A549 (cell line): ENCODE data around the gene TFE3. TPM values are rescaled to one million over a fixed set of nuclear protein-coding genes. Genes with fewer than 3 reads are reported as not detected.

ENCODE experiments used
- ATAC-seq, 2 experiments: fragments of 200-7000 bp in 1 of 2; fragments of >200 bp in 1 of 2; cut with Nextera tagmentation in 1 of 2; cut with Tn5 transposase in 1 of 2; 3 replicates each; pipeline versions ENCODE4 v1.8.0 to v1.9.1; 2018 to 2020; ENCODE audit warnings: mild to moderate bottlenecking in 1 of 2, moderate library complexity in 1 of 2
- CTCF ChIA-PET: fragments of 300-600 bp; sonication (Branson Sonifier 250); formaldehyde crosslinking; extraction: SDS; loops from one replicate; lab custom pipeline; 2021; ENCODE audit warnings: antibody characterized with exemption, inconsistent platforms; lab: Yijun Ruan, JAX
- POLR2A ChIA-PET: fragments of 350-600 bp; formaldehyde crosslinking; extraction: SDS; loops from one replicate; lab custom pipeline; 2021; ENCODE audit warnings: antibody characterized with exemption, inconsistent platforms; lab: Yijun Ruan, JAX
- DNase-seq, 2 experiments: peaks; one replicate each; pipeline versions ENCODE4 v3.0.0 to v3.0.0-alpha.2; 2011 to 2016; ENCODE audit warnings: low read depth in 1 of 2, low spot score in 1 of 2
- FAIRE-seq: peaks from 2 replicates; lab custom pipeline; 2011; peaks lifted over from hg19 to GRCh38; lab: Jason Lieb, UNC
- H3K27ac ChIP-seq, 2 experiments: fragments of >200 bp; sonication (Bioruptor Twin); formaldehyde crosslinking; 3 replicates each; pipeline ENCODE4 v1.5.1; 2016 to 2017
- H3K4me1 ChIP-seq: fragments of >200 bp; sonication (Bioruptor Twin); formaldehyde crosslinking; 3 replicates; pipeline ENCODE4 v1.6.1; 2016
- H3K4me2 ChIP-seq: fragments of >200 bp; sonication (Bioruptor Twin); formaldehyde crosslinking; 3 replicates; pipeline ENCODE4 v1.6.1; 2016
- H3K4me3 ChIP-seq: fragments of >200 bp; sonication (Bioruptor Twin); formaldehyde crosslinking; 3 replicates; pipeline ENCODE4 v1.5.1; 2016
- H3K9me3 ChIP-seq: fragments of >200 bp; sonication (Bioruptor Twin); formaldehyde crosslinking; 3 replicates; pipeline ENCODE4 v1.6.1; 2016
- BCL3 ChIP-seq: fragments of >200 bp; sonication (Bioruptor Twin); formaldehyde crosslinking; IDR thresholded peaks from 3 replicates; pipeline ENCODE4 v1.6.1; 2016
- BHLHE40 ChIP-seq: IDR thresholded peaks from 2 replicates; pipeline ENCODE4 v1.6.1; 2012; ENCODE audit warnings: low read depth, low read length, inconsistent platforms
- CBX2 ChIP-seq: fragments of 200-600 bp; sonication (generic); IDR thresholded peaks from 2 replicates; pipeline ENCODE4 v1.6.1; 2016; ENCODE audit warnings: low read depth, mild to moderate bottlenecking, borderline replicate concordance
- CBX8 ChIP-seq: fragments of 200-600 bp; sonication (generic); IDR thresholded peaks from 2 replicates; pipeline ENCODE4 v1.6.1; 2016
- CHD2 ChIP-seq: fragments of 150-350 bp; IDR thresholded peaks from 2 replicates; pipeline ENCODE4 v1.6.1; 2014; ENCODE audit warnings: low read length; ENCODE audit not compliant: partially characterized antibody
- CHD4 ChIP-seq: fragments of 200-600 bp; sonication (generic); IDR thresholded peaks from 2 replicates; pipeline ENCODE4 v1.6.1; 2016; ENCODE audit warnings: antibody characterized with exemption, mild to moderate bottlenecking, borderline replicate concordance
- EHF ChIP-seq: fragments of 250-450 bp; sonication (Bioruptor Pico); IDR thresholded peaks from 2 replicates; pipeline ENCODE4 v1.5.0; 2020; ENCODE audit warnings: mild to moderate bottlenecking
- EHMT2 ChIP-seq: fragments of 200-600 bp; sonication (generic); IDR thresholded peaks from 2 replicates; pipeline ENCODE4 v1.6.1; 2016; ENCODE audit warnings: antibody characterized with exemption, low read depth, mild to moderate bottlenecking, moderate library complexity
- ELK1 ChIP-seq: fragments of 150-350 bp; IDR thresholded peaks from 2 replicates; pipeline ENCODE4 v1.6.1; 2014; ENCODE audit warnings: low read depth, mild to moderate bottlenecking, low read length
- EP300 ChIP-seq, 2 experiments: fragments of >200 bp; sonication (Bioruptor Twin); formaldehyde crosslinking; IDR thresholded peaks; 2 replicates in 1 of 2; 3 replicates in 1 of 2; pipeline ENCODE4 v1.6.1; 2016 to 2017
- ESRRA ChIP-seq: fragments of 150-350 bp; IDR thresholded peaks from 2 replicates; pipeline ENCODE4 v1.6.1; 2014; ENCODE audit warnings: mild to moderate bottlenecking, low read length, borderline replicate concordance
- FOSL2 ChIP-seq, 2 experiments: fragments of 450-650 bp in 1 of 2; fragments of >200 bp in 1 of 2; sonication (Bioruptor Twin) in 1 of 2; formaldehyde crosslinking; IDR thresholded peaks; 2 replicates each; pipeline versions ENCODE4 v1.5.0 to v1.6.1; 2016 to 2020; ENCODE audit warnings: mild to moderate bottlenecking in 1 of 2, moderate library complexity in 1 of 2
- HEYL ChIP-seq: fragments of 250-450 bp; sonication (Bioruptor Pico); IDR thresholded peaks from 2 replicates; pipeline ENCODE4 v1.8.0; 2021; ENCODE audit warnings: mild to moderate bottlenecking, moderate library complexity
- HOXB13 ChIP-seq: fragments of 250-450 bp; sonication (Bioruptor Pico); IDR thresholded peaks from 2 replicates; pipeline ENCODE4 v1.5.0; 2020; ENCODE audit warnings: low read depth, mild to moderate bottlenecking, moderate library complexity
- HOXB5 ChIP-seq: fragments of 250-450 bp; sonication (Bioruptor Pico); IDR thresholded peaks from 2 replicates; pipeline ENCODE4 v1.5.0; 2020; ENCODE audit warnings: mild to moderate bottlenecking, moderate library complexity
- JUN ChIP-seq, 2 experiments: fragments of >200 bp; sonication (Bioruptor Twin); formaldehyde crosslinking; IDR thresholded peaks; 2 replicates in 1 of 2; 3 replicates in 1 of 2; pipeline ENCODE4 v1.6.1; 2016 to 2017
- MAFK ChIP-seq: fragments of 450-650 bp; IDR thresholded peaks from 2 replicates; pipeline ENCODE4 v1.6.1; 2014; ENCODE audit not compliant: partially characterized antibody
- MAX ChIP-seq: IDR thresholded peaks from 2 replicates; pipeline ENCODE4 v1.6.1; 2012
- MAZ ChIP-seq: fragments of 150-350 bp; IDR thresholded peaks from 2 replicates; pipeline ENCODE4 v1.6.1; 2014; ENCODE audit warnings: antibody characterized with exemption, low read depth, low read length, borderline replicate concordance
- NFE2L2 ChIP-seq: fragments of 150-350 bp; conservative IDR thresholded peaks from 2 replicates; pipeline ENCODE4 v1.6.1; 2014; ENCODE audit warnings: low read length
- NR3C1 ChIP-seq: fragments of >200 bp; sonication (Bioruptor Twin); formaldehyde crosslinking; IDR thresholded peaks from 3 replicates; pipeline ENCODE4 v1.6.1; 2017
- RAD21 ChIP-seq, 2 experiments: fragments of >200 bp in 1 of 2; sonication (Bioruptor Twin) in 1 of 2; formaldehyde crosslinking in 1 of 2; IDR thresholded peaks in 1 of 2; conservative IDR thresholded peaks in 1 of 2; 2 replicates in 1 of 2; 3 replicates in 1 of 2; pipeline ENCODE4 v1.6.1; 2012 to 2018; ENCODE audit warnings: inconsistent platforms in 1 of 2
- RARB ChIP-seq: fragments of 250-450 bp; sonication (Bioruptor Pico); IDR thresholded peaks from 2 replicates; pipeline ENCODE4 v1.8.0; 2021; ENCODE audit warnings: mild to moderate bottlenecking, moderate library complexity
- REST ChIP-seq: fragments of 200-600 bp; sonication (generic); IDR thresholded peaks from 2 replicates; pipeline ENCODE4 v1.6.1; 2016; ENCODE audit warnings: antibody characterized with exemption, mild to moderate bottlenecking, moderate library complexity
- RNF2 ChIP-seq: fragments of 200-600 bp; sonication (generic); IDR thresholded peaks from 2 replicates; pipeline ENCODE4 v1.6.1; 2016; ENCODE audit warnings: low read depth, mild to moderate bottlenecking, antibody characterized with exemption, moderate library complexity, borderline replicate concordance
- SMC3 ChIP-seq: fragments of >200 bp; sonication (Bioruptor Twin); formaldehyde crosslinking; IDR thresholded peaks from 3 replicates; pipeline ENCODE4 v1.6.1; 2018; ENCODE audit warnings: inconsistent platforms
- TFCP2L1 ChIP-seq: fragments of 250-450 bp; sonication (Bioruptor Pico); IDR thresholded peaks from 2 replicates; pipeline ENCODE4 v1.5.0; 2021; ENCODE audit warnings: mild to moderate bottlenecking
- ZSCAN20 ChIP-seq: fragments of 250-450 bp; sonication (Bioruptor Pico); IDR thresholded peaks from 2 replicates; pipeline ENCODE4 v1.8.0; 2022; ENCODE audit warnings: mild to moderate bottlenecking, moderate library complexity
- WGBS: methylation state at CpG from one replicate; pipeline ENCODE4 v1.1.6; 2017; ENCODE audit errors: missing lambda C conversion rate; 5-methylcytosine and 5-hydroxymethylcytosine counted together
- polyA plus RNA-seq, 4 experiments: library from polyadenylated mRNA; depleted of rRNA in 3 of 4; stranded (reverse); fragments of >200 nt; fragmentation: RNase III in 1 of 4; extraction: RNeasy Plus Mini Kit Qiagen cat#74134 plus additional on column Dnase treatment in 1 of 4; gene quantifications; 2 replicates in 3 of 4; 3 replicates in 1 of 4; pipeline ENCODE4 v1.2.3, GENCODE V29; 2011 to 2017

TFE3 gene
- polyA plus RNA-seq, 2 of the 4 experiments (the other 2 are of a cell fraction) = 16.1 to 56.3 TPM

- no peak for FAIRE-seq
- Histone ChIP-seq H3K4me1 (no peaks in the 10 kb centered on the region; the same call in 2 of the 3 replicates), H3K4me2 (no peak overlapping the region), H3K27ac (no peak overlapping the region), H3K4me3 (no peak overlapping the region), H3K9me3 (no peaks in the 10 kb centered on the region)
- DNase-seq = no peak
- ChIA-PET POLR2A (no interaction called here), CTCF (interaction anchor here (0.6 to 2.1 kb wide), 4 partner anchors 10 to 94 kb away, joined by 3 to 8 read pairs (median 4); no protein-coding TSS in a partner anchor)
- TF ChIP-seq CHD2 = no peak
- TF ChIP-seq ZSCAN20 (CRISPR knock-in tag) = no peak
- no peak for TF ChIP-seq MAFK
- no peak for TF ChIP-seq REST
- TF ChIP-seq HOXB5 = no peak
- no peak for TF ChIP-seq CHD4
- TF ChIP-seq RNF2 = no peak
- no peak for TF ChIP-seq FOSL2 (IDR thresholded peaks at IDR 0.05)
- no peak for TF ChIP-seq FOSL2 (CRISPR knock-in tag; IDR thresholded peaks at IDR 0.05)
- no peak for TF ChIP-seq CBX8
- no peak for TF ChIP-seq RAD21 (conservative IDR thresholded peaks at IDR 0.05 in 1 of 2, IDR thresholded peaks at IDR 0.05 in 1 of 2)
- TF ChIP-seq NFE2L2 = no peak
- no peak for TF ChIP-seq ELK1
- TF ChIP-seq EHMT2 = no peak
- no peak for TF ChIP-seq EP300 (IDR thresholded peaks at IDR 0.05)
- TF ChIP-seq RARB (CRISPR knock-in tag) = no peak
- no peak for TF ChIP-seq TFCP2L1 (CRISPR knock-in tag)
- no peak for TF ChIP-seq MAX
- TF ChIP-seq CBX2 = no peak
- WGBS = 84% methylated on average over 7 of the region's 10 CpGs
- ATAC-seq = no peak
Measured at GRCh38 chrX:49061916-49062315, 18.8 kb upstream of the TFE3 start.

- WGBS = 81% methylated on average over 7 of the region's 7 CpGs
- ATAC-seq (no peak), FAIRE-seq (no peak), DNase-seq (no peak)
- no peaks in the 10 kb centered on the region; the same call in 2 of the 3 replicates for H3K4me1 ChIP-seq
- TF ChIP-seq CBX8 = no peak
- no peak for TF ChIP-seq EP300 (IDR thresholded peaks at IDR 0.05)
- no peak for TF ChIP-seq RARB (CRISPR knock-in tag)
- no peak for TF ChIP-seq HOXB13 (CRISPR knock-in tag)
- TF ChIP-seq NR3C1 = no peak
- no peak for TF ChIP-seq ESRRA
- no peak for TF ChIP-seq SMC3
- no peak for TF ChIP-seq HOXB5
- no peak for TF ChIP-seq JUN (IDR thresholded peaks at IDR 0.05)
- TF ChIP-seq BHLHE40 = no peak
- no peak for TF ChIP-seq EHF (CRISPR knock-in tag)
- TF ChIP-seq MAZ = no peak
- no peak for TF ChIP-seq MAX
- TF ChIP-seq HEYL (CRISPR knock-in tag) = no peak
- no peak for TF ChIP-seq BCL3
- no peak for TF ChIP-seq NFE2L2
- H3K4me2 ChIP-seq = no peak overlapping the region
- no peak overlapping the region for H3K4me3 ChIP-seq
- H3K27ac ChIP-seq = no peak overlapping the region
- no peaks in the 10 kb centered on the region for H3K9me3 ChIP-seq
- ChIA-PET POLR2A (no interaction called here), CTCF (interaction anchor here (1.7 to 2.1 kb wide), 2 partner anchors 18 to 94 kb away, joined by 4 to 8 read pairs; no protein-coding TSS in a partner anchor)
Measured at GRCh38 chrX:49061490-49061889, 18.3 kb upstream of the TFE3 start.
